Measurements from ENCODE around the gene NEK10.

The NEK10 gene

GRCh38 chr3:27349832-27350231 is 19.4 kb downstream of the NEK10 start:
- no peak for DNase-seq (ENCODE audit: low spot score)
- no peak for TF ChIP-seq CTCF (IDR thresholded peaks at IDR 0.05; ENCODE audit: extremely low read depth, missing control alignments)

GRCh38 chr3:27345959-27346865 is 23.0 kb downstream of the NEK10 start:
- DNase-seq (ENCODE audit: low spot score): no peak
- no peak for TF ChIP-seq CTCF (IDR thresholded peaks at IDR 0.05; ENCODE audit: extremely low read depth, missing control alignments)

GRCh38 chr3:27345493-27345892 is 23.7 kb downstream of the NEK10 start:
- TF ChIP-seq CTCF (IDR thresholded peaks at IDR 0.05; ENCODE audit: extremely low read depth, missing control alignments): no peak
- DNase-seq (ENCODE audit: low spot score): no peak

GRCh38 chr3:27345045-27345444 is 24.1 kb downstream of the NEK10 start:
- DNase-seq (ENCODE audit: low spot score): no peak
- TF ChIP-seq CTCF (IDR thresholded peaks at IDR 0.05; ENCODE audit: extremely low read depth, missing control alignments): no peak

GRCh38 chr3:27344192-27344591 is 25.0 kb downstream of the NEK10 start:
- DNase-seq (ENCODE audit: low spot score): no peak
- TF ChIP-seq CTCF (IDR thresholded peaks at IDR 0.05; ENCODE audit: extremely low read depth, missing control alignments): no peak

GRCh38 chr3:27342267-27342666 is 26.9 kb downstream of the NEK10 start:
- DNase-seq (ENCODE audit: low spot score): no peak
- TF ChIP-seq CTCF (IDR thresholded peaks at IDR 0.05; ENCODE audit: extremely low read depth, missing control alignments): no peak

- no peak for TF ChIP-seq CTCF (IDR thresholded peaks at IDR 0.05; ENCODE audit: extremely low read depth, missing control alignments)
- no peak for DNase-seq (ENCODE audit: low spot score)
Observed at GRCh38 chr3:27340534-27340933, 28.6 kb downstream of the NEK10 start.

Data from GM20000 (cell line).